ENCODE measurements around the gene FBXO5. TPM values are rescaled to one million over a fixed set of nuclear protein-coding genes. Genes with fewer than 3 reads are reported as not detected.

FBXO5 gene
- total and polyA plus RNA-seq, 9 of the 15 experiments (the other 6 are each of a cell fraction or from before 2014, with no cell fraction given): 17.8 to 89.3 (median 62.9) TPM

- TF ChIP-seq ZBTB11 (CRISPR knock-in tag; IDR thresholded peaks at IDR 0.05) (peak in 1 of 3 experiments; percentile 16; a peak in 1 of 6 replicates), MYNN (IDR thresholded peaks at IDR 0.05) (0 out of 2 replicates have a peak, but pooled peaks have one; percentile 24), MYNN (CRISPR knock-in tag; IDR thresholded peaks at IDR 0.05) (no peak), HDAC2 (IDR thresholded peaks at IDR 0.05) (0 out of 2 replicates have a peak, but pooled peaks have one; percentile 11), FOXJ2 (tag; IDR thresholded peaks at IDR 0.05) (0 out of 2 replicates have a peak, but pooled peaks have one; percentile 11), MTA1 (IDR thresholded peaks at IDR 0.05; ENCODE audit: borderline replicate concordance) (no peak), HDAC1 (IDR thresholded peaks at IDR 0.05) (0 out of 4 replicates have a peak, but pooled peaks of 1 of the 2 experiments have one; percentile 13), ATF1 (CRISPR knock-in tag; IDR thresholded peaks at IDR 0.05) (no peak), ATF1 (tag; IDR thresholded peaks at IDR 0.05) (peak; percentile 41)
Measured at GRCh38 chr6:152983637-152984512, 1.0 kb upstream of the FBXO5 start (continued).
